ENCODE data around the gene KIR2DL4. TPM values are rescaled to one million over a fixed set of nuclear protein-coding genes. Genes with fewer than 3 reads are reported as not detected.
"Not testable (repeated sequence)": the region's sequence is repeated elsewhere in the genome, so short reads cannot be mapped to it uniquely, and the experiment has no call there.

KIR2DL4 gene
- total RNA-seq, 1 donor from 2014 or later: 0.13 TPM

GRCh38 chr19:54778896-54779295 is 24.5 kb upstream of the KIR2DL4 start:
- intact Hi-C loops (cut with micrococcal nuclease); H3K27me3 Mint-ChIP-seq (ENCODE audit: insufficient read depth); H3K27ac Mint-ChIP-seq; H3K9me3 Mint-ChIP-seq; H3K4me3 Mint-ChIP-seq; DNase-seq (ENCODE audit: low spot score); H3K4me1 Mint-ChIP-seq (ENCODE audit: low read depth); H3K36me3 Mint-ChIP-seq (ENCODE audit: low read depth): not testable (repeated sequence)

GRCh38 chr19:54782916-54783315 is 20.5 kb upstream of the KIR2DL4 start:
- H3K9me3 Mint-ChIP-seq; H3K4me3 Mint-ChIP-seq; DNase-seq (ENCODE audit: low spot score); H3K4me1 Mint-ChIP-seq (ENCODE audit: low read depth); H3K27me3 Mint-ChIP-seq (ENCODE audit: insufficient read depth); intact Hi-C loops (cut with micrococcal nuclease); H3K27ac Mint-ChIP-seq; H3K36me3 Mint-ChIP-seq (ENCODE audit: low read depth): not testable (repeated sequence)

- intact Hi-C loops (cut with micrococcal nuclease); H3K4me3 Mint-ChIP-seq; DNase-seq (ENCODE audit: low spot score); H3K9me3 Mint-ChIP-seq; H3K4me1 Mint-ChIP-seq (ENCODE audit: low read depth); H3K36me3 Mint-ChIP-seq (ENCODE audit: low read depth); H3K27ac Mint-ChIP-seq; H3K27me3 Mint-ChIP-seq (ENCODE audit: insufficient read depth): not testable (repeated sequence)
Observed at GRCh38 chr19:54786091-54786723, 17.2 kb upstream of the KIR2DL4 start.

- intact Hi-C loops (cut with micrococcal nuclease); H3K4me1 Mint-ChIP-seq (ENCODE audit: low read depth); H3K4me3 Mint-ChIP-seq; H3K9me3 Mint-ChIP-seq; H3K27ac Mint-ChIP-seq; H3K36me3 Mint-ChIP-seq (ENCODE audit: low read depth); DNase-seq (ENCODE audit: low spot score); H3K27me3 Mint-ChIP-seq (ENCODE audit: insufficient read depth): not testable (repeated sequence)
Observed at GRCh38 chr19:54788154-54788553, 15.3 kb upstream of the KIR2DL4 start.

- Mint-ChIP-seq H3K4me1 (ENCODE audit: low read depth) (peaks cover 12% of the 10 kb centered on the region), H3K9me3 (peaks cover 2% of the 10 kb centered on the region), H3K27me3 (ENCODE audit: insufficient read depth) (peaks cover 7% of the 10 kb centered on the region), H3K27ac (no peak overlapping the region), H3K36me3 (ENCODE audit: low read depth) (no peaks in the 10 kb centered on the region), H3K4me3 (no peak overlapping the region)
- DNase-seq (ENCODE audit: low spot score): no peak
- intact Hi-C loops (cut with micrococcal nuclease): no loop called here
Observed at GRCh38 chr19:54790711-54791110, 12.7 kb upstream of the KIR2DL4 start.

- no peak for DNase-seq (ENCODE audit: low spot score)
- intact Hi-C loops (cut with micrococcal nuclease): no loop called here
- Mint-ChIP-seq H3K4me1 (ENCODE audit: low read depth) (peaks cover 12% of the 10 kb centered on the region), H3K36me3 (ENCODE audit: low read depth) (no peaks in the 10 kb centered on the region), H3K4me3 (no peak overlapping the region), H3K27ac (no peak overlapping the region), H3K27me3 (ENCODE audit: insufficient read depth) (peaks cover 11% of the 10 kb centered on the region), H3K9me3 (no peaks in the 10 kb centered on the region)
Observed at GRCh38 chr19:54791476-54791875, 11.9 kb upstream of the KIR2DL4 start.

GRCh38 chr19:54792814-54793213 is 10.6 kb upstream of the KIR2DL4 start:
- Mint-ChIP-seq H3K27ac (no peak overlapping the region), H3K4me1 (ENCODE audit: low read depth) (peaks cover 12% of the 10 kb centered on the region), H3K4me3 (peak overlapping the region; percentile 74), H3K9me3 (no peaks in the 10 kb centered on the region), H3K36me3 (ENCODE audit: low read depth) (no peaks in the 10 kb centered on the region), H3K27me3 (ENCODE audit: insufficient read depth) (peaks cover 12% of the 10 kb centered on the region)
- intact Hi-C loops (cut with micrococcal nuclease): no loop called here
- DNase-seq (ENCODE audit: low spot score): no peak

- intact Hi-C loops (cut with micrococcal nuclease): no loop called here
- Mint-ChIP-seq H3K9me3 (no peaks in the 10 kb centered on the region), H3K4me3 (no peak overlapping the region), H3K36me3 (ENCODE audit: low read depth) (no peaks in the 10 kb centered on the region), H3K4me1 (ENCODE audit: low read depth) (peaks cover 12% of the 10 kb centered on the region), H3K27me3 (ENCODE audit: insufficient read depth) (peaks cover 21% of the 10 kb centered on the region), H3K27ac (no peak overlapping the region)
- no peak for DNase-seq (ENCODE audit: low spot score)
Observed at GRCh38 chr19:54795758-54796157, 7.7 kb upstream of the KIR2DL4 start.

- H3K27me3 Mint-ChIP-seq (ENCODE audit: insufficient read depth): peaks cover 8% of the 10 kb centered on the region
- no peaks in the 10 kb centered on the region for H3K36me3 Mint-ChIP-seq (ENCODE audit: low read depth)
- no peak overlapping the region for H3K27ac Mint-ChIP-seq
- H3K9me3 Mint-ChIP-seq: no peaks in the 10 kb centered on the region
- no peak overlapping the region for H3K4me3 Mint-ChIP-seq
- H3K4me1 Mint-ChIP-seq (ENCODE audit: low read depth): no peaks in the 10 kb centered on the region
- no peak for DNase-seq (ENCODE audit: low spot score)
- intact Hi-C loops (cut with micrococcal nuclease): no loop called here
Observed at GRCh38 chr19:54804101-54804500, 691 bp downstream of the KIR2DL4 start.

GRCh38 chr19:54804571-54804970 is 1.2 kb downstream of the KIR2DL4 start:
- intact Hi-C loops (cut with micrococcal nuclease): no loop called here
- H3K9me3 Mint-ChIP-seq: no peaks in the 10 kb centered on the region
- H3K27ac Mint-ChIP-seq: no peak overlapping the region
- peaks cover 3% of the 10 kb centered on the region for H3K27me3 Mint-ChIP-seq (ENCODE audit: insufficient read depth)
- H3K4me1 Mint-ChIP-seq (ENCODE audit: low read depth): no peaks in the 10 kb centered on the region
- DNase-seq (ENCODE audit: low spot score): no peak
- H3K36me3 Mint-ChIP-seq (ENCODE audit: low read depth): no peaks in the 10 kb centered on the region
- H3K4me3 Mint-ChIP-seq: no peak overlapping the region

- Mint-ChIP-seq H3K9me3 (no peaks in the 10 kb centered on the region), H3K4me3 (no peak overlapping the region), H3K27me3 (ENCODE audit: insufficient read depth) (peaks cover 4% of the 10 kb centered on the region), H3K27ac (no peak overlapping the region), H3K4me1 (ENCODE audit: low read depth) (no peaks in the 10 kb centered on the region), H3K36me3 (ENCODE audit: low read depth) (no peaks in the 10 kb centered on the region)
- intact Hi-C loops (cut with micrococcal nuclease): no loop called here
- DNase-seq (ENCODE audit: low spot score): no peak
Observed at GRCh38 chr19:54805665-54806515, 2.5 kb downstream of the KIR2DL4 start.

GRCh38 chr19:54806516-54806838 is 3.1 kb downstream of the KIR2DL4 start:
- DNase-seq (ENCODE audit: low spot score): no peak
- H3K4me3 Mint-ChIP-seq: no peak overlapping the region
- intact Hi-C loops (cut with micrococcal nuclease): no loop called here
- no peak overlapping the region for H3K27ac Mint-ChIP-seq
- H3K9me3 Mint-ChIP-seq: no peaks in the 10 kb centered on the region
- peaks cover 4% of the 10 kb centered on the region for H3K27me3 Mint-ChIP-seq (ENCODE audit: insufficient read depth)
- H3K36me3 Mint-ChIP-seq (ENCODE audit: low read depth): no peaks in the 10 kb centered on the region
- H3K4me1 Mint-ChIP-seq (ENCODE audit: low read depth): no peaks in the 10 kb centered on the region

- H3K36me3 Mint-ChIP-seq (ENCODE audit: low read depth); H3K27me3 Mint-ChIP-seq (ENCODE audit: insufficient read depth); H3K4me1 Mint-ChIP-seq (ENCODE audit: low read depth); intact Hi-C loops (cut with micrococcal nuclease); DNase-seq (ENCODE audit: low spot score); H3K4me3 Mint-ChIP-seq; H3K27ac Mint-ChIP-seq; H3K9me3 Mint-ChIP-seq: not testable (repeated sequence)
Observed at GRCh38 chr19:54814571-54814970, 11.2 kb downstream of the KIR2DL4 start.

Measured in activated T-helper 1 cell treated with anti-CD3 and anti-CD28 coated beads, Interleukin-12 subunit alpha, Interleukin-12 subunit beta, Interleukin-2, Interleukin-4 antibody, amounts not matched to agents 30 ng/mL and 10 ng/mL and 1 ng/mL, durations not matched to agents 14 hours and 24 hours and 36 hours (primary cell).